WERI-Rb-1 (cell line): ENCODE results near the gene PRSS23.
"Not testable (repeated sequence)": the region's sequence is repeated elsewhere in the genome, so short reads cannot be mapped to it uniquely, and the experiment has no call there.

Experiments used
- DNase-seq: peaks from one replicate; pipeline ENCODE4 v3.0.0-alpha.2; 2020
- H3K27ac ChIP-seq: fragments of 250-450 bp; sonication (Bioruptor Pico); 2 replicates; pipeline ENCODE4 v1.5.1; 2020; ENCODE audit warnings: mild to moderate bottlenecking, moderate library complexity
- H3K27me3 ChIP-seq: fragments of 250-450 bp; sonication (Bioruptor Pico); 2 replicates; pipeline ENCODE4 v1.5.1; 2021; ENCODE audit warnings: mild to moderate bottlenecking, low read depth, moderate library complexity; ENCODE audit not compliant: insufficient read depth, severe bottlenecking
- H3K36me3 ChIP-seq: fragments of 250-450 bp; sonication (Bioruptor Pico); 2 replicates; pipeline ENCODE4 v1.5.1; 2020; ENCODE audit warnings: mild to moderate bottlenecking, moderate library complexity
- H3K4me3 ChIP-seq: 2 replicates; pipeline ENCODE4 v1.5.1; 2011; ENCODE audit warnings: low read depth, mild to moderate bottlenecking, control low read depth, low read length
- H3K9me3 ChIP-seq: fragments of 250-450 bp; sonication (Bioruptor Pico); 2 replicates; pipeline ENCODE4 v1.5.1; 2021; ENCODE audit warnings: mild to moderate bottlenecking, moderate library complexity; ENCODE audit not compliant: severe bottlenecking
- TF ChIP-seq, protein P1 (sequence below): IDR thresholded peaks from 2 replicates; pipeline ENCODE4 v1.5.1; 2011; ENCODE audit warnings: low read depth, mild to moderate bottlenecking, control low read depth, inconsistent platforms, low read length

PRSS23 gene

DNA sequence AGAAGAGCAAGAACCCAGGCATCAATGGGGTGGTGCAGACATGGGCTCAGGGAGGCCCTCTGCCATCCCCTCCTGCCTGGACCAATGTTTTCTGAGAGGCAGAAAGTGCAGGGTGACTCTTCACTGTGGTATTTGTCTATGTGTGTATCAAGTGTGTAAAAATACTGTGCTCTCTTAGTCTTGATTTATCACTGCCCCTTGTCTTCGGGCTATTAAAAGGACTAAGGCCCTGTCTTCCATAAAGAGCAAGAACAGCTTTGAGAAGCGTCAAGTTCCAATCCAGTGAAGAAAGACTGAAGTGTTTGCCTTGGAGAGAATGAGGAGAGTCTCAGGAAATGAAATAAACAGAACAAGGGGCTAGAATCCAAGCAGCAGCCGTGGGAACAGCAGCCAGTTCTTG, 14.4 kb downstream of the PRSS23 start:
- TF ChIP-seq, protein P1, sequence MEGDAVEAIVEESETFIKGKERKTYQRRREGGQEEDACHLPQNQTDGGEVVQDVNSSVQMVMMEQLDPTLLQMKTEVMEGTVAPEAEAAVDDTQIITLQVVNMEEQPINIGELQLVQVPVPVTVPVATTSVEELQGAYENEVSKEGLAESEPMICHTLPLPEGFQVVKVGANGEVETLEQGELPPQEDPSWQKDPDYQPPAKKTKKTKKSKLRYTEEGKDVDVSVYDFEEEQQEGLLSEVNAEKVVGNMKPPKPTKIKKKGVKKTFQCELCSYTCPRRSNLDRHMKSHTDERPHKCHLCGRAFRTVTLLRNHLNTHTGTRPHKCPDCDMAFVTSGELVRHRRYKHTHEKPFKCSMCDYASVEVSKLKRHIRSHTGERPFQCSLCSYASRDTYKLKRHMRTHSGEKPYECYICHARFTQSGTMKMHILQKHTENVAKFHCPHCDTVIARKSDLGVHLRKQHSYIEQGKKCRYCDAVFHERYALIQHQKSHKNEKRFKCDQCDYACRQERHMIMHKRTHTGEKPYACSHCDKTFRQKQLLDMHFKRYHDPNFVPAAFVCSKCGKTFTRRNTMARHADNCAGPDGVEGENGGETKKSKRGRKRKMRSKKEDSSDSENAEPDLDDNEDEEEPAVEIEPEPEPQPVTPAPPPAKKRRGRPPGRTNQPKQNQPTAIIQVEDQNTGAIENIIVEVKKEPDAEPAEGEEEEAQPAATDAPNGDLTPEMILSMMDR: no peak
- Histone ChIP-seq H3K4me3 (no peak overlapping the region), H3K9me3 (no peaks in the 10 kb centered on the region), H3K27me3 (no peaks in the 10 kb centered on the region), H3K36me3 (no peaks in the 10 kb centered on the region), H3K27ac (no peak overlapping the region)
- DNase-seq: no peak

DNA sequence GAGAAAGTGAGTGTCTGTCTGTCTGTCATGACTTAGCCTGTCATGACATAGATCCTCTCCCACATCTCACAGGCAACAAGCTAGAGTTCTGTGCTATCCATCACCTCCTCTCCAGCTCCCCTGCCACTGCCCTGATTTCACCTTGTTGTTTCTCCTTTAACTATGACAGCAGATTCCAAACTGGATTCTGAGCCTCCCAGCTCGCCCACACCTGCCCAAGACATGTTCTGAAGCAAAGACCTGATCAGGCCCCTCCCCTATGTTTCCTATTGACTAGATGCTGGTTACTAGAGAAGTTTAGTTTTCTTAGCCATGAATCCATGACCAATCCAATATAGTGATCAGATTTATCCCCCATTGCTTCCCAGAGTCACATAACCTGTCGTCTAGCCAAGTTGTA, 15.4 kb downstream of the PRSS23 start:
- Histone ChIP-seq H3K27ac (no peak overlapping the region), H3K9me3 (no peaks in the 10 kb centered on the region), H3K27me3 (no peaks in the 10 kb centered on the region), H3K36me3 (no peaks in the 10 kb centered on the region), H3K4me3 (no peak overlapping the region)
- TF ChIP-seq, protein P1: no peak
- no peak for DNase-seq

DNA sequence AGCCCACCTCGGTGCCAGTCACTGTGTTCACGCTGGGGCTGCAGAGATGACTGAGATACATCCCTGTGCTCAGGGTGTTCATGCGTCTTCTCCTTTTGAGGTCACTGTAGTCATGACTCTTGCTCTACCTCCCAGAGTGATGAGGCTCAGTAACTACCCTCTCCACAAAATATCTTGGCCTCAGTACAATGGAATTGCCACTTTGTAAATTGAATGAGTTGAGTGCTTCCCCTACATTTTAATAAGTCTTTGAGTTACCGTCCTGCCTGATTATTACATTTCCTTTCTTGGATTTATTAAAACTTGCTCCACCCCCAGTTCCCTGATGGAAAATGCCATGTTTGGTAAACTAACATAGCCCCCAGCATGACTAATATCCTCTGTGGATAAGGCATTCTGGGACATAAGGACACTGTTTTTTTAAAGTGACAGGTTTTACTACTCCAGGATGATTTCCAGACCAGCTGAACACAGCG, 15.9 kb downstream of the PRSS23 start:
- Histone ChIP-seq H3K9me3 (no peaks in the 10 kb centered on the region), H3K27ac (no peak overlapping the region), H3K27me3 (no peaks in the 10 kb centered on the region), H3K36me3 (no peaks in the 10 kb centered on the region), H3K4me3 (no peak overlapping the region)
- TF ChIP-seq, protein P1: no peak
- DNase-seq: no peak

DNA sequence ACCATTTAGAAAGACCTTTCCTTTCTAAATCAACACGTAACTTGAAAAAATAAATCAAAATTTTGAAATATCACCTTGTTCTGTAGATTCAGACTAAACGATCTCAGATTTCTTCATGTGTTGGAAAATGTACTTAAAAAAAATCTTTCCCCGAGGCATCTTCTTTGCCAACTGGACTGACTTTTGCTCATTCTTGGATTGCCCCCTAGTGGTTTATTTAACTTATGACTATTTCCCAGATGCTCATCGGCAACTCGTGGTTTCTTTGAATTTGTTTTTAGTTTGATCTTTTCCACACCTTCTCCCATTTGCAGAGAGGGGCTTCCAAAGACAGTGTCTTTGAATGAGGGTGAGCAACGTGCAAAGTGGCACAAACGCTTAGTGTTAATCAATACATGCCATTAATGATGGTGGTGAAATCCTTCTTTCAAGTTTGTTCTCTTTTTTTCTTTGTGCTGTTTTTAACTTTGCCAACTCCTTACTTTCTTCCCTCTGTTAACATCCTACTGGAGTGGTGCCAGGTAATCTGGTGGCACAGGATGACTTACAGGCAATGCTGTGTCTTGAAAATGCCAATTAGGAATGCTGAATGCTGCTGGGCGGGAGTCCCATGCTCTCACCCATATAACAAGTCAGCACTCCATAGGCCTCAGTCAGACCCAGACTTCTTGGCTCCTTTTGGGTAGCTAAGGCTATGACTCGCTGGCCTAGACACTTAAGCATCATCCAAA, 18.3 kb downstream of the PRSS23 start:
- no peak overlapping the region for H3K27ac ChIP-seq

DNA sequence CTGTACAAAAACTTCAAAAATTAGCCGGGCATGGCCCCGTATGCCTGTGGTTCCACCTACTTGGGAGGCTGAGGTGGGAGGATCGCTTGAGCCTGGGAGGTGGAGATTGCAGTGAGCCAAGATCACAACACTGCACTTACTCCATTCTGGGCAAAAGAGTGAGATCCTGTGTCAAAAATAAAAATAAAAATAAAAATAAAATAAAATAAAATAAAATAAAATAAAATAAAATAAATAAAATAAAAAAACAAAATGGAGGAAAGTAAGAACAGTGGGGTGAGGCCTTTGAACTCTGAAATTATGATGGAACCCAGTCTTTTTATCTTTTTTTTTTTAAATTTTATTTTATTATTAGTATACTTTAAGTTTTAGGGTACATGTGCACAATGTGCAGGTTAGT, 23.8 kb downstream of the PRSS23 start:
- H3K4me3 ChIP-seq, H3K9me3 ChIP-seq, H3K27ac ChIP-seq, H3K36me3 ChIP-seq, DNase-seq, H3K27me3 ChIP-seq: not testable (repeated sequence)

More for the DNA sequence above, 18.3 kb downstream of the PRSS23 start:
- Histone ChIP-seq H3K4me3 (no peak overlapping the region), H3K27me3 (no peaks in the 10 kb centered on the region), H3K9me3 (no peaks in the 10 kb centered on the region), H3K36me3 (no peaks in the 10 kb centered on the region)
- DNase-seq: no peak
- TF ChIP-seq, protein P1: peak; percentile 52

DNA sequence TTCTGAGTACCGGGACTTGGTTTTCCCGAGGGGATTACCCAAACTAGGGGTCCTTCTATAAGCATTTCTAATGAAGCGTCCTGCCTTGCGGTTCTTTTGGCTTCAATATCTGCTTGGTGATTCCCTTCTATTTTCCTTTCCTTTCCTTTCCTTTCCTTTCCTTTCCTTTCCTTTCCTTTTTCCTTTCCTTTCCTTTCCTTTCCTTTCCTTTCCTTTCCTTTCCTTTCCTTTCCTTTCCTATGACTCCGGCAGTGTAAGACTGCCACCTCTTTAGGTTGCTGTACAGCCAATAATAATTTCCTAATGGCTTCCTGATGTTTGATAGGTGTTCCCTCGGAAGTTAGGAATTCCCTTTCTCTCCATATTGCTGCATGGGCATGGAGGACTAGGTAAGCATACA, 34.0 kb downstream of the PRSS23 start:
- not testable (repeated sequence) for DNase-seq, H3K27me3 ChIP-seq, H3K27ac ChIP-seq, H3K4me3 ChIP-seq, H3K36me3 ChIP-seq
- peaks cover 13% of the 10 kb centered on the region for H3K9me3 ChIP-seq

DNA sequence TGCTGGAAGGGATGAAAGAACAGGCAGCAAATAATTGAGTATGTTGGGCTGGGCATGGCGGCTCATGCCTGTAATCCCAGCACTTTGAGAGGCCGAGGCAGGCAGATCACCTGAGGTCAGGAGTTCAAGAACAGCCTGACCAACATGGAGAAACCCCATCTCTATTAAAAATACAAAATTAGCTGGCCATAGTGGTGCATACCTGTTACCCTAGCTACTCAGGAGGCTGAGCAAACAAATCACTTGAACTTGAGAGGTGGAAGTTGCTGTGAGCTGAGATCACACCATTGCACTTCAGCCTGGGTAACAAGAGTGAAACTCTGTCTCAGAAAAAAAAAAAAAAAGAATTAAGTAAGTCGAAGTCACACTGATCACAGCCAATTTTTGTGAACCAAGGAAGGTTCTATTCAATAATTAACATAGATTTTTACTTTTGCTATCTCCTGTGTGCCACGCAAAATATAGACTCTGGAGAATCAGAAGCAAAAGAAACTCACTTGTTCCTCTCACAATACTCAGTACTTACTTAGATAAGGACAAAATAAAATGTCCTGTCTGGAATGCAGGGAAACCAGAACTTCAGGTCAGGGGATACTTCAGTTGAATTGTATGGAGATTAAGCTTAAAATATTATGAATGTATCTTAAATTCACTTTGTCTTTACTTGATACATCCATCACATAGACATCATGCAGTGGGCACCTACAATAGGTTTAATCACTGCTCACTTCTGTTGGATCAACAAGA, 44.6 kb downstream of the PRSS23 start:
- not testable (repeated sequence) for DNase-seq, H3K4me3 ChIP-seq, H3K27me3 ChIP-seq, H3K27ac ChIP-seq, H3K36me3 ChIP-seq
- peaks cover 10% of the 10 kb centered on the region for H3K9me3 ChIP-seq
